VCaP (cell line): ENCODE measurements around the gene JUND.

ENCODE experiments used
- H3K27ac ChIP-seq: fragments of 450-650 bp; 2 replicates; pipeline ENCODE4 v1.5.1; 2017
- TF ChIP-seq, protein P1 (sequence below): fragments of 450-650 bp; conservative IDR thresholded peaks from 2 replicates; pipeline ENCODE4 v1.5.1; 2017; ENCODE audit warnings: mild to moderate bottlenecking, moderate library complexity

The JUND gene

DNA sequence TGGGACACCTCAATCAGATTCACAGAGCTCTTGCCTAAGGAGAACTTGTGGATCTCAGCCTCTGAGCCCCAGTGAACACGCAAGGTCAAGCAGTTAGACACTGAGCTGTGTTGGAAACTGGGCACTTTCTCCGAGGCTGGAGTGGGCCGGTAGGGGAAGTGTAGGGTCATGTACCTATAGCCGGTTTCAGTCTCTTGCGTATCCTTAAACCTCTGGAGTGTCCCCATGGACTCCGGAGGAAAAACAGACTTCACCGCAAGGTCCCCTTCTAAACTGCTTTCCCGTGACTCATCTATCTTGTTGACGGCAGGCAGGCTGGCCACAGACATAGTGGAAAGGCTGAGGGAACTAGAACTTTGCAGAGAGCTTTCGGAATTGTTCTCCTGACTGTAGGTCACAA lies 18.5 kb downstream of the JUND start:
- no peak overlapping the region for H3K27ac ChIP-seq
- TF ChIP-seq, protein P1, sequence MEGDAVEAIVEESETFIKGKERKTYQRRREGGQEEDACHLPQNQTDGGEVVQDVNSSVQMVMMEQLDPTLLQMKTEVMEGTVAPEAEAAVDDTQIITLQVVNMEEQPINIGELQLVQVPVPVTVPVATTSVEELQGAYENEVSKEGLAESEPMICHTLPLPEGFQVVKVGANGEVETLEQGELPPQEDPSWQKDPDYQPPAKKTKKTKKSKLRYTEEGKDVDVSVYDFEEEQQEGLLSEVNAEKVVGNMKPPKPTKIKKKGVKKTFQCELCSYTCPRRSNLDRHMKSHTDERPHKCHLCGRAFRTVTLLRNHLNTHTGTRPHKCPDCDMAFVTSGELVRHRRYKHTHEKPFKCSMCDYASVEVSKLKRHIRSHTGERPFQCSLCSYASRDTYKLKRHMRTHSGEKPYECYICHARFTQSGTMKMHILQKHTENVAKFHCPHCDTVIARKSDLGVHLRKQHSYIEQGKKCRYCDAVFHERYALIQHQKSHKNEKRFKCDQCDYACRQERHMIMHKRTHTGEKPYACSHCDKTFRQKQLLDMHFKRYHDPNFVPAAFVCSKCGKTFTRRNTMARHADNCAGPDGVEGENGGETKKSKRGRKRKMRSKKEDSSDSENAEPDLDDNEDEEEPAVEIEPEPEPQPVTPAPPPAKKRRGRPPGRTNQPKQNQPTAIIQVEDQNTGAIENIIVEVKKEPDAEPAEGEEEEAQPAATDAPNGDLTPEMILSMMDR = no peak

DNA sequence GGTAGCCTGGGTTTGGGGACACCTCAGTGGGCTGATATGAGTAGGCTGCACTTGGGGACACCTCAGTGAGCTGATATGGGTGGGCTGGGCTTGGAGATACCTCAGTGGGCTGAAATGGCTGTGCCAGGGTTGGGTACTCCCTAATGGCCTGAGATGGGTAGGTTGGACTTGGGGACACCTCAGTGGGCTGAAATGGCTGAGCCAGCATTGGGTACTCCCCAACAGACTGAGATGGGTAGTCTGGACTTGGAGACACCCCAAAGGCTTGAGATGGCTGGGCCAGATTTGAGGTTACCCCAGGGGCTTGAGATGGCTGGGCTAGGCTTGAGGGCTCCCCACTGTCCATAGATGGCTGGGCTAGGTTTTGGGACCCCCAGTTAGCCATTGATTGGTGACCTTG lies 19.3 kb downstream of the JUND start:
- TF ChIP-seq, protein P1 = no peak

DNA sequence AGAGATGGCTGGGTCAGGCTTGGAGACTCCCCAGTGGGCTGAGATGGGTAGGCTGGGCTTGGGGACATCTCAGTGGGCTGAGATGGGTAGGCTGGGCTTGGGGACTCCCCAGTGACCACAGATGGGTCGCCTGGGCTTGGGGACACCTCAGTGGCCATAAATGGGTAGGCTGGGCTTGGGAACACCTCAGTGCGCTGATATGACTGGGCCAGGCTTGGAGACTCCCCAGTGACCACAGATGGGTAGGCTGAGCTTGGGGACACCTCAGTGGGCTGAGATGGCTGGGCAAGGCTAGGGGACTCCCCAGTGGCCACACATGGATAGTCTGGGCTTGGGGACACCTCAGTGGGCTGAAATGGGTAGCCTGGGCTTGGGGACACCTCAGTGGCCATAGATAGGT lies 19.9 kb downstream of the JUND start:
- TF ChIP-seq, protein P1 = no peak
- no peak overlapping the region for H3K27ac ChIP-seq

More for the DNA sequence above, 19.3 kb downstream of the JUND start:
- H3K27ac ChIP-seq = no peak overlapping the region

DNA sequence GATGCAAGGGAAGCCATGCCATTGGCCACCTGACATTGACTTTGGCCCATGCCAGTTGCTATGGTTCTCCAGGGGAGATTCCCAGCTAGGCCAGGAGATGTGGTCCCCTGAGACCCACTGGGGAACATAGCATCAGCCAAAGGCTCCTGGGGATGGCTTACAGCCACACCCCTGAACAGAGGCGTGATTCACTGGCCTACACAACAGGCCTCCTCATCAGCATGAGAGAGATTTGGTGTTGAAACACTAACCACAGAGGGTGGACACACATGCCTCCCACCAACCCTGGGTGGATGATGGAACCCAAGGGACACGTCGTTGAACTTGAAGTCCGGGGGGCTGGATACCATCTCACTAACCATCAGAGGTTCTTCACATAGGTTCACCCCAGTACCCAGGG lies 21.5 kb downstream of the JUND start:
- H3K27ac ChIP-seq = no peak overlapping the region
- TF ChIP-seq, protein P1 = no peak

DNA sequence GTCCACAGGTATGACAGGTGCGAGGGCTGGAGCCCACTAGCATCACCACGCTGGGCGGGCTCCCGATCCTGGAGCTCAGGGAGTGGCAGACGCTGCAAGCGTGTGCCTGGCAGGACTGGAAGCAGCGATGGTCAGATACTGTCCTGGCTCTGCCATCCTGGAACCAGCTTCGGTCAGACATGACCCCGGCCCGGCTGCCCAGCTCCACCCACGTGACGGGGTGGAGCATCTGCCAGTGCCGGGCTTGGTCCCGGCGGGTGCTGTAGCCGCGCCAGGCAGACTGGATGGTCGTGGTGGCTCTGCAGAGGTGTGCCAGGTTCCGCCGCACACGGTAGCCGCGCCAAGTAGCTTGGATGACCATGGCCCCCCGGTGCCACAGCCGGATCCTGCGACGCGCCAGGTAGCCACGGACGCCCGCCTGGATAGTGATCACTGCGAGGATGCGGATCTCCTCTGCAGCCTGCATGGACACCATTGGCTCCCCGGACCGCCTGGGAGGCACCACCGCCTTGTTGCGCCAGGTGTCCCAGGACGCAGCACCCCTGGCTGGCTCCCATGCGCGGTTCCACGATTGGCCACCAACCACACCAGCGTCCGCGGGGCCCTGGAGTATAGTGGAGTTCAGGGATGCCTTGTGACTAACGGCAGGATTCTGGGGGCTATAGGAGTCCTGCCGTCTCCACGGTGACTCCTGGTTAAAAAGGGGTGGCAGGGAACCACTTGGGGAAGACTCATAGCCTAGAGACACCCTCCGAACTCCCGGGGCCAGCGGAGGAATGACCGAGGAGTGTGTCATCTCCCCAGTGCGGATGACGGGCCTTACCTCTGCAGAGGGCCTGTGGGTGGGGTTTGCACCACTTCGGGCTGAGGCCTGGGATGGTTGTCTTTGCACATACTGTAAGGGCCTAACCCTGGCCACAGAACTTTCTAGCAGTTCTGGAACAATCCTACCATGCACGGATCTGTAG lies 23.6 kb downstream of the JUND start:
- TF ChIP-seq, protein P1 = no peak
- no peak overlapping the region for H3K27ac ChIP-seq

DNA sequence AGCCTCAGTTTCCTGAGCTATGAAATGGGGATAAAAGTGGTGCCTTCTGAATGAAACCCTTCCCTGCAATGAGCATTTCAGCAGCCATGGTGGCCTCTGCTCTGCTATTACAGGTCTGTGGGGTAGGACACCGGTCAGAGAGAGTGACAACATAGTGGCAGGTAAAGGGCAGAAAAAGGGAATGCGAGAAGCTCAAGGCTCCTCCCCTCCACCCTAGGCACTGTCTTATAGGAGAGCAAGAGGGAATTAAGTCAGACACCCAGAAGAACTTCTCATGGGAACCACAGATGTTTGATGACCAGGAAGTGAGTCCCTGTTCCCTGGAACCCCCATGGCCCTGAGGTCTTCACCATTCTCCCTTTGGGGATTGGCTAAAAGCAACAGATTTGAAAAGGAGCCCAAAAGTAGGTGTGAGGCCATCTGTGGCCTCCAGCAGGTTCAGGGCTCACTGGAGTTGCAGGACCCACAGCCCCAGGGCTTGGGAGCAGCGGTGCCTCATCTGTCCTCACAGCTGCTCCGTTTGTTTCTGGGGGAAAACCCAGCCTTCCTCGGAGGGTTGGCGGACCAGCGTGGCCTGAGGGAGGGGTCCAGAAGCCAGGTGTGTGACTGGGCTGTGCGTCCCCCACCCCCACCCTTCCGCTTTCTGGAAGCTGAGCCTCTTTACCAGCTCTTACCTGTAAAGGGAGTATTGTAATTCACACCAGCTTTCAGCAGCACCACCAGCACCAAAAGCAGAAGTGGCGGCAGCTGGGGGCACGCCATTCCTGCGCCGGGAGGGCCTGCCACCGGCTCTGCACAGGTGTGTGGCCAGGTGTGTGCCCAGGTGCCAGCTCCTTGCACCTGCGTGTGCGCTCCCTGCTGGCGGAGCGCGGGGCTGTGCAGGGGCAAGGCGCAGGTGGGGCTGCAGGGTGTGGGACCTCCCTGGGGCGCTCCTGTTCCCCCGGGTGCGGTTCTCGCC lies 26.6 kb downstream of the JUND start:
- H3K27ac ChIP-seq = no peak overlapping the region
- TF ChIP-seq, protein P1 = peak; percentile 67

DNA sequence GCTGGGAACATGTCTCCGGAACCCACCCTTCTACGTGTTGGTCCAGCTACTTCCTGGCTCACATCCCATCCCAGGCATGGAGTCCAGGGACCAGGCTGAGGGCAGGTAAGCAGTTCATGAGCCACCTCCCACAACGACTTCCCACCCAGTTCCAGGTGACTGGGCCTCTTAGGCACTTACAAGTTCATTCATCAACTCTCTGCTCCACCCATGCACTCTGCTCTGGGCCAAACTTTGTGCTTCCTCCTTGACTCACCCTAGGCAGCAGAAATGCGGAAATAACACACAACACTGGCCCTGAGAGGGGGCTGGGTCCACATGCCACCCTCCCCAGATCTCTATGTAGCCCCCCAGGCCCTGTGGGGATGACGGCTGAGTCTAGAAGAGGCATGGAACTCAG lies 27.7 kb downstream of the JUND start:
- no peak overlapping the region for H3K27ac ChIP-seq
- TF ChIP-seq, protein P1 = no peak
